Panc1 (cell line): ENCODE data around the gene NPEPL1. TPM values are rescaled to one million over a fixed set of nuclear protein-coding genes. Genes with fewer than 3 reads are reported as not detected.

Source experiments
- ATAC-seq: fragments of 200-7000 bp; cut with Tn5 transposase; 2 replicates; pipeline ENCODE4 v1.9.1; 2020; ENCODE audit warnings: mild to moderate bottlenecking, moderate library complexity
- BruUV-seq: library from RNA; stranded (reverse); fragments of 400-500 nt; replicated peaks from 2 replicates; lab custom pipeline; 2021; lab: Mats Ljungman, UMichigan
- CTCF ChIA-PET: fragments of 300-600 bp; sonication (Branson Sonifier 250); formaldehyde crosslinking; loops from one replicate; lab custom pipeline; 2022; ENCODE audit warnings: antibody characterized with exemption; lab: Charles Lee
- POLR2A ChIA-PET: fragments of 300-600 bp; sonication (Branson Sonifier 250); formaldehyde crosslinking; loops from one replicate; lab custom pipeline; 2022; ENCODE audit warnings: antibody characterized with exemption; lab: Charles Lee
- DNase-seq: peaks from one replicate; pipeline ENCODE4 v3.0.0-alpha.2; 2010; ENCODE audit warnings: low read depth, low spot score
- H3K27ac ChIP-seq: 2 replicates; pipeline ENCODE4 v1.5.1; 2011; ENCODE audit warnings: mild to moderate bottlenecking, low read length, inconsistent platforms
- H3K27me3 ChIP-seq: fragments of 200-500 bp; sonication (Bioruptor generic); 2 replicates; pipeline ENCODE4 v1.6.0; 2014; ENCODE audit warnings: low read length, inconsistent platforms; ENCODE audit not compliant: control insufficient read depth, insufficient read depth
- H3K36me3 ChIP-seq: fragments of 200-500 bp; sonication (Bioruptor generic); 2 replicates; pipeline ENCODE4 v1.5.1; 2014; ENCODE audit warnings: inconsistent platforms, mild to moderate bottlenecking, low read length, moderate library complexity; ENCODE audit not compliant: control insufficient read depth, insufficient read depth
- H3K4me1 ChIP-seq: 2 replicates; pipeline ENCODE4 v1.5.1; 2011; ENCODE audit warnings: inconsistent platforms, mild to moderate bottlenecking, low read length, moderate library complexity; ENCODE audit not compliant: control insufficient read depth, insufficient read depth
- H3K4me3 ChIP-seq, 2 experiments: 2 replicates each; pipeline ENCODE4 v1.5.1; 2011 to 2012; ENCODE audit warnings: low read depth in 2 of 2, low read length in 2 of 2, mild to moderate bottlenecking in 2 of 2, inconsistent platforms in 1 of 2, moderate library complexity in 1 of 2
- H3K9me3 ChIP-seq: fragments of 200-500 bp; sonication (Bioruptor generic); 2 replicates; pipeline ENCODE4 v1.5.1; 2014; ENCODE audit warnings: low read depth, mild to moderate bottlenecking, inconsistent platforms, low read length, moderate library complexity; ENCODE audit not compliant: control insufficient read depth, insufficient read depth
- CTCF ChIP-seq: fragments of 450-650 bp; IDR thresholded peaks from 2 replicates; pipeline ENCODE4 v1.5.1; 2017; ENCODE audit warnings: mild to moderate bottlenecking
- POLR2AphosphoS5 ChIP-seq: IDR thresholded peaks from 2 replicates; pipeline ENCODE4 v1.6.1; 2012; ENCODE audit warnings: mild to moderate bottlenecking, low read depth, low read length, moderate library complexity
- REST ChIP-seq, 2 experiments: IDR thresholded peaks; 2 replicates each; pipeline ENCODE4 v1.6.1; 2011 to 2012; ENCODE audit warnings: low read depth in 2 of 2, control low read depth in 1 of 2, low read length in 1 of 2, mild to moderate bottlenecking in 1 of 2, moderate library complexity in 1 of 2; ENCODE audit not compliant: insufficient read depth in 1 of 2
- SIN3A ChIP-seq: IDR thresholded peaks from 2 replicates; pipeline ENCODE4 v1.6.1; 2012; ENCODE audit warnings: low read depth, mild to moderate bottlenecking, low read length, moderate library complexity, borderline replicate concordance; ENCODE audit not compliant: insufficient read depth
- TCF7L2 ChIP-seq: IDR thresholded peaks from 2 replicates; pipeline ENCODE4 v1.6.1; 2011; ENCODE audit warnings: mild to moderate bottlenecking, low read depth, low read length, inconsistent platforms
- in situ Hi-C: cut with HindIII; loops from 2 replicates; pipeline ENCODE4 v1.10.0; 2016; ENCODE audit warnings: low sequenced_read_pairs, low pct_unique_long_range_greater_than_20kb
- intact Hi-C: fragments of 100-400 bp; cut with micrococcal nuclease; formaldehyde crosslinking; loops from one replicate; pipeline ENCODE4 v1.10.0; 2022; ENCODE audit not compliant: unreplicated experiment
- total RNA-seq: library from RNA; stranded (reverse); gene quantifications from one replicate; pipeline ENCODE4 v1.2.1, GENCODE V29; 2021; ENCODE audit not compliant: unreplicated experiment

NPEPL1 gene
- total RNA-seq, 1 experiment from 2014 or later = 27.4 TPM

DNA sequence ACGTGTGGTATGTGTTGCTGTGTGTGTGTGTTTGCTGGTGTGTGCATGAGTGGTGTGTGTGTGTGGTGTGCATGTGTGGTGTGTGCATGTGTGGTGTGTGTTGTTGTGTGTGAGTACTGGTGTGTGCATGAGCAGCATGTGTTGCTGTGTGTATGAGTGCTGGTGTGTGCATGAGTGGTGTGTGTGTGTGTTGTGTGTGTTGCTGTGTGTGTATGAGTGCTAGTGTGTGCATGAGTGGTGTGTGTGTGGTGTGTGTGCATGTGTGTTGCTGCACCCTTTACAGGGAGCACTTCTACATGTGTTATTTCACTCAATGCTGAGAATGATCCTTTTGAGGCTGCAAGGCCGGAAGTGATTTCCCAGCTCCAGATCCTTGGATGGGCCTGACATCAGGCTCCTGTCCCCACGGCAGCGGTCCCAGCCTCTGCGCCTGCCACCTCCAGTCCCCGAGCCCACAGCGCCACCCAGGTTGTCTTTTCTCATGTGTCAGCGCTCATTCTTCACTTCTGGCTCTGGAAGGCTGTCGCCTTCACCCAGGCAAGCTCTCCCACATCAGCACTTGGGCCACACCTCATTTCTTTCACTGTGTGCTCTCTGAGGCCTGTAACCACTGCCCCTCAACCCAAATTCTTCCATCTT is 2.6 kb downstream of the NPEPL1 start:
- no peak overlapping the region for H3K27ac ChIP-seq
- TF ChIP-seq CTCF = no peak; the same call in 1 of the 2 replicates
- TF ChIP-seq TCF7L2 = no peak
- TF ChIP-seq POLR2AphosphoS5 = no peak
- no peak for TF ChIP-seq SIN3A
- no peak for TF ChIP-seq REST (IDR thresholded peaks at IDR 0.05; ENCODE audit: insufficient read depth in 1 of 2, low read depth in 2 of 2, low read length in 1 of 2)
- H3K36me3 ChIP-seq = no peaks in the 10 kb centered on the region
- H3K4me3 ChIP-seq = no peak overlapping the region
- BruUV-seq = no TSS peak
- ChIA-PET POLR2A (no interaction called here), CTCF (no interaction called here)
- no peaks in the 10 kb centered on the region for H3K27me3 ChIP-seq
- in situ Hi-C loops (no loop called here), intact Hi-C loops (no loop called here)
- H3K9me3 ChIP-seq = no peaks in the 10 kb centered on the region
- H3K4me1 ChIP-seq = peaks cover 8% of the 10 kb centered on the region; the same call in 1 of the 2 replicates
- no peak for DNase-seq
- ATAC-seq = no peak

DNA sequence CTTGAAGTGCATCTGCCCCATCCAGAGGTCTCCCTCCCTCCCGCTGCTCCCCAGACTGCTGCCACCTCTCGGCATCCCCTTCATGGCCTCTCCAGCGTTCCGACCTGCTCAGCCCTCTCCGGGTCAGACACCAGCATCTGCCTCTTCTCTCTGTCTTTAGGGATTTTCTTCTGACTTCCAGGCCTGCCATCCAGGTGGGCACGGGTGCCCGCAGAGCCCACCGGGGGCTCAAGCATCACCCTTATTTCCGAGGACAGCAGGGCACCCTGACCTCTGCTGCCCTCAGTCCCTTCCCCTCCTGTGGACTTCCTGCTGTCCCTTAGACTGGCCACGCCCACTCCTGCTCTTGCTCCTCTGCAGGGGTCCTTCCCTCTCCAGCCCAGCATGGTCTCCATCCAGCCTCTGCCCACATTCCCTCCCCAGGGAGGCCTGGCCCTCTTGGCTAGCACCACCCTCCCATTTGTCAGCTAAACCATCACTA is 3.3 kb downstream of the NPEPL1 start:
- Histone ChIP-seq H3K9me3 (no peaks in the 10 kb centered on the region), H3K4me3 (no peak overlapping the region), H3K4me1 (peaks cover 7% of the 10 kb centered on the region; the same call in 1 of the 2 replicates), H3K36me3 (no peaks in the 10 kb centered on the region), H3K27me3 (no peaks in the 10 kb centered on the region), H3K27ac (no peak overlapping the region)
- intact Hi-C loops = no loop called here
- no peak for TF ChIP-seq POLR2AphosphoS5
- TF ChIP-seq CTCF = no peak
- no peak for TF ChIP-seq SIN3A
- no peak for TF ChIP-seq TCF7L2
- TF ChIP-seq REST (IDR thresholded peaks at IDR 0.05; ENCODE audit: insufficient read depth in 1 of 2, low read depth in 2 of 2, low read length in 1 of 2) = no peak
- BruUV-seq = no TSS peak
- DNase-seq = no peak
- in situ Hi-C loops = no loop called here
- ChIA-PET POLR2A (no interaction called here), CTCF (no interaction called here)
- ATAC-seq = no peak
